ENCODE results near the gene COPS3.
"Not testable (repeated sequence)": the region's sequence is repeated elsewhere in the genome, so short reads cannot be mapped to it uniquely, and the experiment has no call there.

COPS3 gene

GRCh38 chr17:17303010-17303846 lies 22.2 kb upstream of the COPS3 start, which contains the start of gene NT5M:
TSS of gene NT5M (plus strand) at chr17:17303373. CDS start at chr17:17303551, 178 bp downstream.
- DNase-seq (ENCODE audit: low read depth in 2 of 3, low spot score in 1 of 3) = peak; percentile 36 to 73 (median 51)

- DNase-seq (ENCODE audit: low read depth in 2 of 3, low spot score in 1 of 3) = not testable (repeated sequence)
Observed at GRCh38 chr17:17301659-17302058, 20.6 kb upstream of the COPS3 start.

GRCh38 chr17:17300624-17301568 lies 19.9 kb upstream of the COPS3 start:
- peak in 2 of 3 donors; percentile 19 to 41 for DNase-seq (ENCODE audit: low read depth in 2 of 3, low spot score in 1 of 3)

GRCh38 chr17:17298108-17298507 lies 17.1 kb upstream of the COPS3 start:
- no peak for DNase-seq (ENCODE audit: low read depth in 2 of 3, low spot score in 1 of 3)

GRCh38 chr17:17297217-17297616 lies 16.2 kb upstream of the COPS3 start:
- DNase-seq (ENCODE audit: low read depth in 2 of 3, low spot score in 1 of 3) = no peak

GRCh38 chr17:17295141-17295540 lies 14.1 kb upstream of the COPS3 start:
- no peak for DNase-seq (ENCODE audit: low read depth in 2 of 3, low spot score in 1 of 3)

- no peak for DNase-seq (ENCODE audit: low read depth in 2 of 3, low spot score in 1 of 3)
Observed at GRCh38 chr17:17289701-17290100, 8.7 kb upstream of the COPS3 start.

- DNase-seq (ENCODE audit: low read depth in 2 of 3, low spot score in 1 of 3) = no peak
Observed at GRCh38 chr17:17289086-17289485, 8.0 kb upstream of the COPS3 start.

GRCh38 chr17:17285951-17286350 lies 4.9 kb upstream of the COPS3 start:
- no peak for DNase-seq (ENCODE audit: low read depth in 2 of 3, low spot score in 1 of 3)

- no peak for DNase-seq (ENCODE audit: low read depth in 2 of 3, low spot score in 1 of 3)
Observed at GRCh38 chr17:17279316-17279715, 1.7 kb downstream of the COPS3 start.

- not testable (repeated sequence) for DNase-seq (ENCODE audit: low read depth in 2 of 3, low spot score in 1 of 3)
Observed at GRCh38 chr17:17277431-17277830, 3.6 kb downstream of the COPS3 start.

GRCh38 chr17:17275971-17276370 lies 5.1 kb downstream of the COPS3 start:
- DNase-seq (ENCODE audit: low read depth in 2 of 3, low spot score in 1 of 3) = no peak

- no peak for DNase-seq (ENCODE audit: low read depth in 2 of 3, low spot score in 1 of 3)
Observed at GRCh38 chr17:17269926-17270773, 10.9 kb downstream of the COPS3 start.

- no peak for DNase-seq (ENCODE audit: low read depth in 2 of 3, low spot score in 1 of 3)
Observed at GRCh38 chr17:17264430-17264829, 16.6 kb downstream of the COPS3 start.

GRCh38 chr17:17258998-17259397 lies 22.0 kb downstream of the COPS3 start:
- no peak for DNase-seq (ENCODE audit: low read depth in 2 of 3, low spot score in 1 of 3)

- no peak for DNase-seq (ENCODE audit: low read depth in 2 of 3, low spot score in 1 of 3)
Observed at GRCh38 chr17:17258011-17258410, 23.0 kb downstream of the COPS3 start.

- no peak for DNase-seq (ENCODE audit: low read depth in 2 of 3, low spot score in 1 of 3)
Observed at GRCh38 chr17:17256316-17256715, 24.7 kb downstream of the COPS3 start.

GRCh38 chr17:17255689-17256088 lies 25.4 kb downstream of the COPS3 start:
- DNase-seq (ENCODE audit: low read depth in 2 of 3, low spot score in 1 of 3) = not testable (repeated sequence)

- no peak for DNase-seq (ENCODE audit: low read depth in 2 of 3, low spot score in 1 of 3)
Observed at GRCh38 chr17:17254036-17254435, 27.0 kb downstream of the COPS3 start.

GRCh38 chr17:17253406-17253805 lies 27.6 kb downstream of the COPS3 start:
- no peak for DNase-seq (ENCODE audit: low read depth in 2 of 3, low spot score in 1 of 3)

GRCh38 chr17:17252149-17252661 lies 28.8 kb downstream of the COPS3 start:
- no peak for DNase-seq (ENCODE audit: low read depth in 2 of 3, low spot score in 1 of 3)

All from stimulated activated CD4-positive, alpha-beta T cell treated with anti-CD3 and anti-CD28 coated beads, Interleukin-12 subunit alpha, Interleukin-12 subunit beta, amount 100 ng/mL, for 48 hours (primary cell).